Measurements from ENCODE around the gene FAM149B1.
"Not testable (repeated sequence)": the region's sequence is repeated elsewhere in the genome, so short reads cannot be mapped to it uniquely, and the experiment has no call there.

The FAM149B1 gene

GRCh38 chr10:73233883-73234282, 66.0 kb downstream of the FAM149B1 start:
- no peak for DNase-seq (ENCODE audit: low read depth in 2 of 2)

GRCh38 chr10:73234695-73235094, 66.8 kb downstream of the FAM149B1 start:
- no peak for DNase-seq (ENCODE audit: low read depth in 2 of 2)

- DNase-seq (ENCODE audit: low read depth in 2 of 2), result no peak
Measured at GRCh38 chr10:73238990-73239566, 71.2 kb downstream of the FAM149B1 start.

- DNase-seq (ENCODE audit: low read depth in 2 of 2), result no peak
Measured at GRCh38 chr10:73239908-73240307, 72.0 kb downstream of the FAM149B1 start.

GRCh38 chr10:73244866-73245477, 77.1 kb downstream of the FAM149B1 start:
- no peak for DNase-seq (ENCODE audit: low read depth in 2 of 2)

GRCh38 chr10:73246322-73246645, 78.4 kb downstream of the FAM149B1 start:
- no peak for DNase-seq (ENCODE audit: low read depth in 2 of 2)

- peak; percentile 88 to 95 for DNase-seq (ENCODE audit: low read depth in 2 of 2)
Measured at GRCh38 chr10:73246646-73247508, 79.0 kb downstream of the FAM149B1 start, which contains the start of gene DNAJC9. Gene DNAJC9, minus strand, starts transcription at chr10:73247255. Its CDS starts 66 bp downstream, at chr10:73247189.

GRCh38 chr10:73247509-73248258, 79.8 kb downstream of the FAM149B1 start:
- DNase-seq (ENCODE audit: low read depth in 2 of 2), result no peak

- no peak for DNase-seq (ENCODE audit: low read depth in 2 of 2)
Measured at GRCh38 chr10:73248259-73248724, 80.4 kb downstream of the FAM149B1 start.

GRCh38 chr10:73251683-73252444, 83.9 kb downstream of the FAM149B1 start:
- no peak for DNase-seq (ENCODE audit: low read depth in 2 of 2)

- peak; percentile 83 to 84 for DNase-seq (ENCODE audit: low read depth in 2 of 2)
Measured at GRCh38 chr10:73252445-73253224, 84.7 kb downstream of the FAM149B1 start, which contains the start of gene MRPS16. Gene MRPS16, minus strand, starts transcription at chr10:73252644. Its CDS starts 162 bp downstream, at chr10:73252482.

GRCh38 chr10:73253225-73253555, 85.3 kb downstream of the FAM149B1 start:
- DNase-seq (ENCODE audit: low read depth in 2 of 2), result no peak

GRCh38 chr10:73258612-73259011, 90.7 kb downstream of the FAM149B1 start:
- DNase-seq (ENCODE audit: low read depth in 2 of 2), result not testable (repeated sequence)

GRCh38 chr10:73261362-73261995, 93.6 kb downstream of the FAM149B1 start:
- DNase-seq (ENCODE audit: low read depth in 2 of 2), result no peak

GRCh38 chr10:73262105-73262730, 94.3 kb downstream of the FAM149B1 start:
- no peak for DNase-seq (ENCODE audit: low read depth in 2 of 2)

- no peak for DNase-seq (ENCODE audit: low read depth in 2 of 2)
Measured at GRCh38 chr10:73262880-73263555, 95.1 kb downstream of the FAM149B1 start.

- no peak for DNase-seq (ENCODE audit: low read depth in 2 of 2)
Measured at GRCh38 chr10:73263693-73264347, 95.9 kb downstream of the FAM149B1 start.

- no peak for DNase-seq (ENCODE audit: low read depth in 2 of 2)
Measured at GRCh38 chr10:73264423-73264822, 96.5 kb downstream of the FAM149B1 start.

All from activated CD8-positive, alpha-beta memory T cell treated with anti-CD3 and anti-CD28 coated beads for 4 hours (primary cell).